NCI-H2171 (cell line): ENCODE results near the gene BAG5.
"Not testable (repeated sequence)": the region's sequence is repeated elsewhere in the genome, so short reads cannot be mapped to it uniquely, and the experiment has no call there.

Experiments used
- DNase-seq: peaks from one replicate; lab custom pipeline; 2025; lab: John Stamatoyannopoulos, UW

BAG5 gene

DNA sequence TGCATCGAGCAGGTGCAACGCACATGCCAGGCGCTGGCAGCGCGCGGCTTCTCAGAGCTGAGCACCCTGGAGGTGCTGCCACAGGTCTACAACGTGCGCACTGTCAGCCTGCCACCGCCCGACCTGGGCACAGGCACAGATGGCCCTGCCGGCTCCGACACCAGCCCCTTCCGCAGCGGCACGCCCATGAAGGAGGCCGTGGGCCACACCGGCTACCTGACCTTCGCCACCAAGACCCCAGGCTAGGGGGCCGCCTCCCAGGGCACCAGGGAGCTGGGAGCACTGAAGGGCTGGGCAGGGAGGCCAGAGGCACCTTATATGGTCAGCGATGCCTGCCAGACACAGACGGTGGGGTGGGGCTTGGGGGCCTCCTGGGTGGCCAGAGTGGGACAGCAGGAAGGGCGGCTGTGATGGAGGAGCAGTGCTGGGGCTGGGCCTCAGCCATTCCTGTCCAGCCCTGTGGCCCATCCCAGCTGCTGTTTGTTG is 27.8 kb downstream of the BAG5 start:
- no peak for DNase-seq

- DNase-seq, result no peak
These were observed 28.4 kb downstream of the BAG5 start for GRCh38 chr14:103533999-103534575.

GRCh38 chr14:103533137-103533998 is 29.1 kb downstream of the BAG5 start:
- no peak for DNase-seq

DNA sequence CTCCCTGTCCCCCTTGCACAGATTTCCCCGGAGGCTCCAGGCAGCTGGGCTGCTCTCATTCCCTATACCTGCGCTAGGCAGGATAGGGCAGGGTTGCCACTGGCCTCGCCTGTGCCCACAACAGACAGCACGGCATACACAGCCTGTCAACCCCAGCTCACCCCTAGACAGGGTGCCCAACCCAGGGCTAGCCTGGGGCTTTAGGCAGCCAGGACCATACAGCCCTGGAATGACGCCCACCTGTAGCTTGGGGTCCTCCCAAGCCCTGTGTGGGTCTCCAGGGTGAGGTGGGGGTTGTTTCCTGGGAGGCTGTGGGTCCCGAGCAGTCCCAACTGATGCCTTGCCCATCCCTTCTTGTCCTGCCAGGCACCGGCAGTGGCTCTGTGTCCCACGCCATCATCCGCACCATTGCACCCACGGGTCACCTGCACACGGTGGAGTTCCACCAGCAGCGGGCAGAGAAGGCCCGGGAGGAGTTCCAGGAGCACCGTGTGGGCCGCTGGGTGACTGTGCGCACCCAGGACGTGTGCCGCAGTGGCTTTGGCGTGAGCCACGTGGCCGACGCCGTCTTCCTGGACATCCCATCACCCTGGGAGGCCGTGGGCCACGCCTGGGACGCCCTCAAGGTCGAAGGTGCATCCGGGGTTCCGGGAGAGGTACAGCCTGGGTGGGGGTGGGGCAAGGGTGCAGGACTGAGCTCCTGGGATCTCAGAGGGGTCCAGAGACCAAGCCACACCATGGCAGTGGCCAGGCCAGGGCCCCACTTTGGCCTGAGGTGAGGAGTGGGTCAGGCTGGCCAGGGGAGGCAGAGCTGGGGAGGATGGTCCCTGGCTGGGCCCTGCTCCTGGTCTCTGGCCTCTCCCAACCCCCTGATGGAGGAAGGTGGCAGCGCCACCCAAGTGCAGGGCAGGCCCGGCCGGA is 30.0 kb downstream of the BAG5 start:
- DNase-seq, result no peak

DNA sequence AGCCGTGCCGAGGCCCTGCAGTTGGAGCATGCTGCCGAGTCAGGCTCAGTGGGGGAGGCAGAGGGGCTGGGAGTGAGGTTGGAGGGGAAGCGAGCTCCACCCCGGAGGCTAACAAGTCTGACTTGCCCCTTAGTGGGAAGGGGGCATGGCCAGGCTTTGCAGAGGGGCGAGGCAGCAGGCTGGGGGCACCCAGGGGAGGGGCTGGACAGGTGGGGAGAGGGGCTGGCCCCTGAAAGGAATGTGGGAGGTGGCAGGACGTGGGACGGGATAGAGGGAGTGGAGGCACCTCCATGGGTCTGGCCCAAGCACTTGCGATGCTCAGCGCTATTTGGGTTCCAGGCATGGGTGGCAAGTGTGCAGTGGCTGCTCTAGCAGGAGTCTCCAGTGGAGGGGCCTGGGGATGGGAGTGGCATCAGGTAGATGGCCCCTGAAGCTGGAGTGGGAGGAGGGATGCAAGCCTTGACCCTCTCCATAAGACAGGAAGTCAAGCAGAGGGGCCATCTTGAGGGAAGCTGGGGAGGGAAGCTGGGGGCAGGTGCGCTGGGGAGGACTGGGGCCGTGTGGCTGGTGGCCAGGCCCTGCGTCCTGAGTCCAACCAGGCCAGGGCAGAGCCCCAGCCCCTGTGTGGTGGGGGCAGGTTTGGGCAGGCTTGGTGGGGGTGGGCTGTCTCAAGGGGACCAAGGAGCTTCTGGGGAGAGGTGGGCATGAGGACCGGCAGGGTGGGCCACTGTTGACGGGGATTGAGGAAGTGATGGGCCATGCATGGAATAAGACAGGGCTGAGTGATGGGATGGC is 30.8 kb downstream of the BAG5 start:
- DNase-seq, result no peak

DNA sequence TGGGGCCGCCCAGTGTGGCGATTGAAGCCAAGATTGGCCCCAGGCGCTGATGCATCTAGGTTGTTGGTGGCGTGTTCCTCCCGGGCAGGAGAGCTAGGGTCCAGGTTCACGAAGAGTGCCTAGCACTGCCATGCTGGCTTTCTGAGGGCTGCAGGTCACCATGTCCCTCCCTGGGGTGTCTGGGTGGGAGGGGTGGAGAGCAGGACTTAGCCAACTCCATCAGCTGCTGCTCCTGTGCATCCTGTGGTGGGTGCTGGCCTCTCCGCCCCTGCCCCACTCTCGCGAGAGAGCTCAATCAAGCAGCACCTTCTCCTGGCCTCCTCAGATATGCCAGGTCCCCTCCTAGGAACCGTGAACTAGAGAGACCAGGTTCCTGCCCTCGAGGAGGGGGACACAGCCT is 31.6 kb downstream of the BAG5 start:
- DNase-seq, result no peak

- DNase-seq, result no peak
These were observed 32.1 kb downstream of the BAG5 start for GRCh38 chr14:103530390-103530789.

DNA sequence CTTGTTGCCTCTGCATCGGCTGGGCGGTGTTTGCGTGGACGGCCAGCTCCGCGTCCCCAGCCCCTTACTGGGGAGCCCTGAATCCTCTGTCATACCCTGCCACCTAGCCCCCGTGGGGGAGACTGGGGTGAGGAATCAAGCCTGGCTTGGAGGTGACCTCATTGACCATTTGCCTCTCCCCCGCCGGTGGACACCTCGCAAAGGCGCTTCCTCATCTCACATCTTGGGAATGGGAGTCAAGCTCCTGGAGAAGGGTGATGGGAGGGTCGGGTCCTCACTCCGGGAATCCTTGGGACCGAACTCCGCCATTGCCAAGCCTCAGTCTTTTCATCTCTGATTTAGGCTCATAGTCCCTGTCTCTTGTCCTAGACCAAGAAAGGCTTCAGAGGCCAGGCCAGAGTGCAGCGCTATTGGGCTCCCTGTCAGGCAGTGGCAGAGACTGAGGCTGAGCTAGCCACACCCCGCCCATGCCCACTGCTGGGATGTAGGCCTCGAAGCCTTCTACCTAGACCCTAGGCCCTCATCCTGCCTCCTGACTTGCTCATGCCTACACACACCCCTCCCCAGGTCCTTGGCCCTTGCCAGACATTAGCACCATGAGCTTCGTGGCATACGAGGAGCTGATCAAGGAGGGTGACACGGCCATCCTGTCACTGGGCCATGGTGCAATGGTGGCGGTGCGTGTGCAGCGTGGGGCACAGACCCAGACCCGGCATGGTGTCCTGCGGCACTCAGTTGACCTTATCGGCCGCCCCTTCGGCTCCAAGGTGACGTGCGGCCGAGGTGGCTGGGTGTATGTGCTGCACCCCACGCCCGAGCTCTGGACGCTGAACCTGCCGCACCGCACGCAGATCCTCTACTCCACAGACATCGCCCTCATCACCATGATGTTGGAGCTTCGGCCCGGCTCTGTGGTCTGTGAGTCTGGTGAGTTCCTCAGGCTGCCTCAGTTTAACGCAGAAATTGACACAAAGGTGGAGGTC is 32.8 kb downstream of the BAG5 start:
- DNase-seq, result no peak

- peak; percentile 94 for DNase-seq
These were observed 33.7 kb downstream of the BAG5 start, which contains the start of gene TRMT61A for GRCh38 chr14:103528587-103529382. TSS of gene TRMT61A (plus strand) at chr14:103529196. CDS start at chr14:103529979, 783 bp downstream.

DNA sequence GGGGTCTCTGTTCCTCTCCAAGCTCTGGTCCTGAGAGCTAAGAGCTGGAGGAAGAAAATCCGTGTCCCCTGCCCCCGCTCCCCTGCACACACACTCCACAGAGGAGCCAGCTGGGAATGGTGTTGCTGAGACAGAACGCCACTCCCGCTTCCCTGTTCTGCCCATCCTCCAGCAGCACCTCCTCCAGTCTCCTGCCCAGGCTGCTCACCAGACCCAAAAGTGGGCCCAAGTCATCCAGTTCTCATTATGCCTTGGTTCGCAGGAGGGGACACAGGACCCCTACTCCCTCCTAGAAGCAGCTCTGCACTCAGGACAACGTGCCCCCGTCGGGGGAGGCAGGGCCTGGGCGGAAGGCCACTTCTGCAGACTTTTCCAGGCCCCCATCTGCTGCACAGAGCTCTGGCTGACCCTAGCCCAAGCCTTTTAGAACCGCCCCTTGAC is 34.3 kb downstream of the BAG5 start:
- no peak for DNase-seq

DNA sequence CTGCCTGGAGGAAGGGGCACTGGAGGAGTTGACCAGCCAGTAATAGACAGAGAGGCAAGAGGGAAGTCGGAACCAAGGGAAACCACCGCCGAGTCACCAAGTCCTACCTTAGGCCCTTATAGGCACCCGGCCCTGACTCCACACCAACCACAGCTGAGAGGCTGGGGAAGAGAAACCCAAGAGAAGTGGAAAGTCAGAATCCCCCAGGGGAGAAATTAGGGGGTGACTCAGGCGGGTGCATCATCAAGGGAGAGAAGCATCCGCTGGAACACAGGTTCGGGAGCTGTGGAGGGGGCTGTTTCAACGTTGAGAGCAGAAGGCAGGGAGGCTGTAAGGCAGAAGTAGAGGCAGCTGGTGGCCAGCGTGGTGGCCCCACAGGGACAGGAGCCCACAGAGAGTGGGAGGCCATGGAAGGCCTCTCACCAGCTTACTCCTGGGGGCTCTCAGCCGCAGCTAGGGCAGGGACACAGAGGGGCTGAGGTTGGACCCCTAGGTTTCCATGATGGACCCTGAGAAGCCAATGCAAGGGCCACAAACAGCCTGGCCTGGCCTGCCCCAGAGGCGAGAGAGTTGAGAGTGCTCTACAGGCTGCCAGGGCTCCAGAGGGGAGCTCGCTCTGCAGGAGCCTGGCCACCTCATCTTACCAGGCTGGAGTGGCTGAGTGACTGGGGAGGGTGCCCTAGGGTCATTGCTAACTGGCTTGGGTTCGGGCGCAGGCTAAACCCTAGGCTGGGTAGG is 34.9 kb downstream of the BAG5 start:
- DNase-seq, result no peak

- DNase-seq, result no peak
These were observed 35.6 kb downstream of the BAG5 start for GRCh38 chr14:103526914-103527248.

GRCh38 chr14:103526247-103526913 is 36.1 kb downstream of the BAG5 start:
- no peak for DNase-seq

- DNase-seq, result not testable (repeated sequence)
These were observed 36.8 kb downstream of the BAG5 start for GRCh38 chr14:103525430-103526246.

DNA sequence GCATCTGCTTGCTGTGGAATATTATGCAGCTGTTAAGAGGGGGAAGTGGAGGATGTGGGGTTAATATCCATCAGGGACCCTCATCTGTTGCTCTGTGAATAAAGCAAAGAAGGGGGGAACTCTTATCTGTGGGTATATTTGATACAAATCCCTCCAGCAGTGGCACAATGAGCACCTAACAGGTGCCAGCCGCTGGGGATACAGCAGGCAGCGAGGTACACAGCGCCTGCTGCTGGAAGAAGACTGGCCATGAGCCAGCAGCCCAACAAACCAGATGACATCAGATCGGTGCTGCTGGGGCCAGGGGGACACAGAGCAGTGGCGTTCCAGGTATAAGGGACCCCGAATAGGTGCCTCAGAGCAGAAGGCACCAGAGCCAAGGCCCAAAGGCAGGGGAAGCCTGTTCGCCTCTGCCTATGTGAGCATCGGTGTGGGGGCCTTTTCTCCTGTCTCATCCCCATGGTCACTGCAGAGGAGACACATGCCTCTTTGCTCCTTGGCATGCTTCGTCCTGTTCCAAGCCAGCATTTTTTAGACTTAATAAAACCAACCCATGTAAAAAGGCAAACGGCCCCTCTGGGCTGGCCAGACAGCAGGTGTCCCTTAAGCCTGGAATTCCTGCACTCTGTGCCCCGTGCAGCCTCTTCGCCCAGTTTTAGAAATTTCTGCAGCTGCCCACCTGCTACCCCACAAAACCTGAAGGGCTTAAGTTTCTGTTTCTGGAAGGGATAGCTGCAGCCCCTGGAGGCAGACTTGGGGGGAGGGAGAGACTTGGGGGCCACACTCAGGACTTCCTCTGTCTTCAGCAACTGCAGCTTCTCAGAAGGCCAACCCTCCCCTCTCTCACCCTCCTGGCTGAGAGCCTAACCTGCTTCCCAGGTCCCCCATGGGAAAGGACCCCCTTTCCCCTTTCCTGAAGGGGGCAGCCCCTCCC is 38.2 kb downstream of the BAG5 start:
- no peak for DNase-seq

GRCh38 chr14:103523575-103523954 is 38.9 kb downstream of the BAG5 start:
- no peak for DNase-seq
